DND-41 (cell line): ENCODE data around the gene NSMF.

ENCODE experiments used
- ATAC-seq: fragments of 200-7000 bp; cut with Tn5 transposase; 3 replicates; pipeline ENCODE4 v1.9.1; 2021; ENCODE audit warnings: low read depth; ENCODE audit not compliant: insufficient read depth
- DNase-seq: peaks from one replicate; pipeline ENCODE4 v3.0.0-alpha.2; 2020
- H2AFZ ChIP-seq: 2 replicates; pipeline ENCODE4 v1.6.0; 2012; ENCODE audit warnings: low read depth, low read length
- H3K27ac ChIP-seq: 2 replicates; pipeline ENCODE4 v1.5.1; 2012; ENCODE audit warnings: low read length, inconsistent platforms
- H3K27me3 ChIP-seq: fragments of 200-600 bp; sonication (generic); 2 replicates; pipeline ENCODE4 v1.6.0; 2012; ENCODE audit warnings: low read length, mild to moderate bottlenecking, inconsistent platforms; ENCODE audit not compliant: insufficient read depth, poor library complexity
- H3K36me3 ChIP-seq: 2 replicates; pipeline ENCODE4 v1.5.1; 2012; ENCODE audit warnings: low read length, inconsistent platforms; ENCODE audit not compliant: insufficient read depth
- H3K4me1 ChIP-seq: 2 replicates; pipeline ENCODE4 v1.5.1; 2012; ENCODE audit warnings: mild to moderate bottlenecking, low read length; ENCODE audit not compliant: insufficient read depth
- H3K4me2 ChIP-seq: 2 replicates; pipeline ENCODE4 v1.6.0; 2012; ENCODE audit warnings: mild to moderate bottlenecking, moderate library complexity, low read length, inconsistent platforms; ENCODE audit not compliant: insufficient read depth
- H3K4me3 ChIP-seq, 2 experiments: fragments of 200-600 bp in 1 of 2; shearing (Covaris generic) in 1 of 2; 2 replicates each; pipeline ENCODE4 v1.5.1; 2012 to 2016; ENCODE audit warnings: inconsistent platforms in 2 of 2, low read length in 2 of 2, mild to moderate bottlenecking in 2 of 2, low read depth in 1 of 2, moderate library complexity in 1 of 2
- H3K79me2 ChIP-seq: 2 replicates; pipeline ENCODE4 v1.6.0; 2012; ENCODE audit warnings: low read length, inconsistent platforms; ENCODE audit not compliant: insufficient read depth
- H3K9ac ChIP-seq: 2 replicates; pipeline ENCODE4 v1.6.0; 2012; ENCODE audit warnings: low read depth, mild to moderate bottlenecking, inconsistent platforms, low read length, moderate library complexity
- H3K9me3 ChIP-seq: 2 replicates; pipeline ENCODE4 v1.5.1; 2012; ENCODE audit warnings: low read length, moderate library complexity, mild to moderate bottlenecking, inconsistent platforms; ENCODE audit not compliant: insufficient read depth, severe bottlenecking
- H4K20me1 ChIP-seq: 2 replicates; pipeline ENCODE4 v1.6.0; 2012; ENCODE audit warnings: low read length; ENCODE audit not compliant: insufficient read depth
- EZH2 ChIP-seq: IDR thresholded peaks from 3 replicates; pipeline ENCODE4 v1.6.1; 2012; ENCODE audit warnings: borderline replicate concordance, low read depth, mild to moderate bottlenecking, moderate library complexity, low read length, inconsistent platforms; ENCODE audit not compliant: severe bottlenecking
- TF ChIP-seq, protein P1 (sequence below): IDR thresholded peaks from 2 replicates; pipeline ENCODE4 v1.5.1; 2012; ENCODE audit warnings: borderline replicate concordance, low read length, moderate library complexity, mild to moderate bottlenecking; ENCODE audit not compliant: poor library complexity, severe bottlenecking; ENCODE audit errors: extremely low read depth

NSMF gene

DNA sequence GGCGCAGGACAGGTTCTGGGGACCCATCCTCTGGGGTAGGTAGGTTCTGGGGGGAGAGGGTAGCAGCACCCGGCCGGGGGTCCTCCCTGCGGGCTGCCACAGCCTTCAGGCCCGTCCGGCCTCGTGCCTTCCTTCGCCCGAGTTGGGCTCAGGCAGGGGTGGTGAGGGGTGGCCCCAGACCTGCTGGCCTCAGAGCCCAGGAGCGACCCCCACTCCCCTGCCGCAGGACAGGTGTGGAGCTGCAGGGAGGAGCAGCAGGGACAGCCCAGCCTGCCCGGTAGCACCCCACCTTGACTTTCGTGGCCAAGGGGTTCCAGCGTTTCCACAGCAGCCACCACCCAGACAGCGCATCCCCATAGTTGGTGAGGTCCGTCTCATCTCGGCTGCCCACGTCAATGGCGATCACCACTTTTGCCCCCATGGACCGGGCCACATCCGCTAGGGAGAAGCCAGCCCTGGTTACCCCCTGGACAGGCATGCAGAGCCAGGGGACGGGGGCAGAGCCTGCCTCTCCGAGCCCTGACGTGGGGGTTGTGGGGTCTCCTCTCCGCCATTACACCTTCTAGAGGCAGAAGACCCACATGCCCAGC, 3.4 kb upstream of the NSMF start:
- Histone ChIP-seq H3K9me3 (no peaks in the 10 kb centered on the region), H3K27me3 (peaks cover 7% of the 10 kb centered on the region), H3K4me3 (peak overlapping the region in 1 of 2 experiments; percentile 18; a peak in 2 of 4 replicates), H3K79me2 (no peaks in the 10 kb centered on the region), H4K20me1 (peaks cover 48% of the 10 kb centered on the region), H2AFZ (no peak overlapping the region), H3K4me1 (peaks cover 16% of the 10 kb centered on the region), H3K9ac (no peak overlapping the region), H3K4me2 (peak overlapping the region; percentile 47), H3K27ac (no peak overlapping the region), H3K36me3 (no peaks in the 10 kb centered on the region)
- no peak for ATAC-seq
- TF ChIP-seq, protein P1, sequence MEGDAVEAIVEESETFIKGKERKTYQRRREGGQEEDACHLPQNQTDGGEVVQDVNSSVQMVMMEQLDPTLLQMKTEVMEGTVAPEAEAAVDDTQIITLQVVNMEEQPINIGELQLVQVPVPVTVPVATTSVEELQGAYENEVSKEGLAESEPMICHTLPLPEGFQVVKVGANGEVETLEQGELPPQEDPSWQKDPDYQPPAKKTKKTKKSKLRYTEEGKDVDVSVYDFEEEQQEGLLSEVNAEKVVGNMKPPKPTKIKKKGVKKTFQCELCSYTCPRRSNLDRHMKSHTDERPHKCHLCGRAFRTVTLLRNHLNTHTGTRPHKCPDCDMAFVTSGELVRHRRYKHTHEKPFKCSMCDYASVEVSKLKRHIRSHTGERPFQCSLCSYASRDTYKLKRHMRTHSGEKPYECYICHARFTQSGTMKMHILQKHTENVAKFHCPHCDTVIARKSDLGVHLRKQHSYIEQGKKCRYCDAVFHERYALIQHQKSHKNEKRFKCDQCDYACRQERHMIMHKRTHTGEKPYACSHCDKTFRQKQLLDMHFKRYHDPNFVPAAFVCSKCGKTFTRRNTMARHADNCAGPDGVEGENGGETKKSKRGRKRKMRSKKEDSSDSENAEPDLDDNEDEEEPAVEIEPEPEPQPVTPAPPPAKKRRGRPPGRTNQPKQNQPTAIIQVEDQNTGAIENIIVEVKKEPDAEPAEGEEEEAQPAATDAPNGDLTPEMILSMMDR: no peak
- no peak for TF ChIP-seq EZH2
- DNase-seq: no peak

DNA sequence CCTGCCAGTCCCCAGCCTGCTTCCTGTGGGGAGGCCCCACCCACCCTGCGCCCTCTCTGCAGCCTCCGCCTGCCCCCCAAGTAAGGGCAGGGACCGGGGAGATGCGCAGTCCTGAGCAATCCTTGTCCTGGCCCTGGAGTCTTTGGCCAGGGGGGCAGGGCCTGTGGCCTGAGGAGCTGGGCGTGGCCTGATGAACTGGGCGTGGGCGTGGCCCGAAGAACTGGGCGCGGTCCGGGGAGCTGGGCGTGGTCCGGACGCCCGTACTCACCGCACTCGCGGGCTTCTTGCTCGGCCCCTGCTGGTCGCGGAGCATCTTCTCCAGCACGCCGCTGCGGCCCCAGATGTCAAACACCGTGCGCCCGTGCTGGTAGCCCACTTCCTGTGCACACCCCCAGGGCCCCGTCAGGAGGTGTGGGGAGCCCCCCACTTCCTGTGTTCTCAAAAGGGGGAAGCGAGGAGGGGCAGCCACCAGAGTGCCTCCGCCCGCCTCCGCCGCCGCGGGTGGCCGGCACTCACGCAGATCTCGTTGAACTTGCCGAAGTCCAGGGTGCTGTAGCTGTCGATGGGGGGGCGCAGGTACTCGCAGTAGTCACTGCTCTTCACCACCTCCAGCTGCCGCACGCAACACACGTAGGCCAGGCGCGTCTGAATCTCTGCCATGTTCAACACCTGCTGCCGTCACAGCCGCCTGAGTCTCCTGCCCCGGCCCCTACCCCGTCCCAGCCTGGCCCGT, 2.7 kb upstream of the NSMF start:
- H3K4me3 ChIP-seq: peak overlapping the region in 1 of 2 experiments; percentile 18; a peak in 2 of 4 replicates
- H3K79me2 ChIP-seq: no peaks in the 10 kb centered on the region
- peak overlapping the region; percentile 47 for H3K4me2 ChIP-seq
- peak; percentile 86 for DNase-seq
- H3K27me3 ChIP-seq: peaks cover 7% of the 10 kb centered on the region
- no peaks in the 10 kb centered on the region for H3K9me3 ChIP-seq
- peak; percentile 93 for ATAC-seq
- no peaks in the 10 kb centered on the region for H3K36me3 ChIP-seq
- H3K4me1 ChIP-seq: peaks cover 16% of the 10 kb centered on the region
- H3K9ac ChIP-seq: no peak overlapping the region
- no peak overlapping the region for H2AFZ ChIP-seq
- H4K20me1 ChIP-seq: peaks cover 47% of the 10 kb centered on the region
- TF ChIP-seq EZH2: no peak
- TF ChIP-seq, protein P1: peak; percentile 36
- H3K27ac ChIP-seq: no peak overlapping the region

DNA sequence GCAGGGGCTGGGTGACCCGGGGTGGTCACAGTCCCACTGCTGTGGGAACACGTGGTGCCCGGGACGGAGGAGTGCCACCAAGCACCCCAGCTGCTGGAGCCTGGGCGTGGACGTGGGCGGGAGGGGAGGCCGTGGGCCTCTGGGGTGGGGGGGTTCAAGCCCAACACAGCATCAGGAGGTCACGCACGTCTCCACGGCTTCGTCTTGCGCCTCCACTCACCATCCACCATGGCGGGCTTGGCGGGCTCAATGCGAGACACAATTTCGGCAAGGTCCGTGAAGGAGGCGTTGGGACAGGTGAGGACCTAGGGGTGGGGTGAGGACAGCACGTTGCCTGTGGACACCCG, 2.2 kb upstream of the NSMF start:
- TF ChIP-seq EZH2: no peak
- TF ChIP-seq, protein P1: no peak
- peak overlapping the region; percentile 47; the same call in 1 of the 2 replicates for H3K4me2 ChIP-seq
- no peaks in the 10 kb centered on the region for H3K9me3 ChIP-seq
- H3K4me3 ChIP-seq: no peak overlapping the region
- H2AFZ ChIP-seq: no peak overlapping the region
- no peaks in the 10 kb centered on the region for H3K79me2 ChIP-seq
- H3K27ac ChIP-seq: no peak overlapping the region
- peaks cover 7% of the 10 kb centered on the region for H3K27me3 ChIP-seq
- no peak overlapping the region for H3K9ac ChIP-seq
- no peaks in the 10 kb centered on the region for H3K36me3 ChIP-seq
- DNase-seq: no peak
- H3K4me1 ChIP-seq: peaks cover 16% of the 10 kb centered on the region
- peaks cover 45% of the 10 kb centered on the region for H4K20me1 ChIP-seq
- ATAC-seq: no peak
